ENCODE measurements around the gene FBXW5.

Gene FBXW5

GRCh38 chr9:136942881-136943230, 1.7 kb downstream of the FBXW5 start:
- Histone ChIP-seq H3K4me2 (ENCODE audit: low read depth, low read length, poor library complexity, severe bottlenecking) (peak overlapping the region; percentile 94), H3K27me3 (ENCODE audit: insufficient read depth, low read length, poor library complexity, severe bottlenecking) (no peaks in the 10 kb centered on the region), H4K20me1 (ENCODE audit: insufficient read depth, low read length, poor library complexity, severe bottlenecking) (peaks cover 29% of the 10 kb centered on the region), H3K9ac (ENCODE audit: low read depth, low read length, poor library complexity, severe bottlenecking) (peak overlapping the region; percentile 95), H3K4me3 (ENCODE audit: low read length, poor library complexity, severe bottlenecking) (peak overlapping the region; percentile 98), H3K9me3 (ENCODE audit: insufficient read depth, low read depth, low read length) (no peaks in the 10 kb centered on the region), H3K9me2 (replicated peaks; ENCODE audit: low read depth, low read length) (no peaks in the 10 kb centered on the region), H3F3A (ENCODE audit: low read depth) (no peaks in the 10 kb centered on the region), H3K4me1 (ENCODE audit: insufficient read depth, low read length, poor library complexity, severe bottlenecking) (peaks cover 12% of the 10 kb centered on the region), H2AFZ (ENCODE audit: low read length) (no peak overlapping the region), H3K79me2 (ENCODE audit: insufficient read depth, low read length) (peaks cover 26% of the 10 kb centered on the region), H3K36me3 (ENCODE audit: insufficient read depth, low read length) (peaks cover 24% of the 10 kb centered on the region; the same call in 1 of the 2 replicates)
- TF ChIP-seq EZH2phosphoT487 (IDR thresholded peaks at IDR 0.05; ENCODE audit: borderline replicate concordance) (no peak), CTCF (conservative IDR thresholded peaks at IDR 0.05; ENCODE audit: low read length) (no peak)

- H3F3A ChIP-seq (ENCODE audit: low read depth): no peaks in the 10 kb centered on the region
- TF ChIP-seq EZH2phosphoT487 (IDR thresholded peaks at IDR 0.05; ENCODE audit: borderline replicate concordance) (no peak), CTCF (conservative IDR thresholded peaks at IDR 0.05; ENCODE audit: low read length) (no peak)
- H2AFZ ChIP-seq (ENCODE audit: low read length): no peak overlapping the region
- peaks cover 26% of the 10 kb centered on the region for H3K79me2 ChIP-seq (ENCODE audit: insufficient read depth, low read length)
- no peak overlapping the region for H3K9ac ChIP-seq (ENCODE audit: low read depth, low read length, poor library complexity, severe bottlenecking)
- H3K9me3 ChIP-seq (ENCODE audit: insufficient read depth, low read depth, low read length): no peaks in the 10 kb centered on the region
- H3K36me3 ChIP-seq (ENCODE audit: insufficient read depth, low read length): peaks cover 24% of the 10 kb centered on the region; the same call in 1 of the 2 replicates
- peaks cover 12% of the 10 kb centered on the region for H3K4me1 ChIP-seq (ENCODE audit: insufficient read depth, low read length, poor library complexity, severe bottlenecking)
- H3K4me2 ChIP-seq (ENCODE audit: low read depth, low read length, poor library complexity, severe bottlenecking): peak overlapping the region; percentile 94
- no peaks in the 10 kb centered on the region for H3K9me2 ChIP-seq (replicated peaks; ENCODE audit: low read depth, low read length)
- H4K20me1 ChIP-seq (ENCODE audit: insufficient read depth, low read length, poor library complexity, severe bottlenecking): peaks cover 29% of the 10 kb centered on the region
- no peaks in the 10 kb centered on the region for H3K27me3 ChIP-seq (ENCODE audit: insufficient read depth, low read length, poor library complexity, severe bottlenecking)
- peak overlapping the region; percentile 98 for H3K4me3 ChIP-seq (ENCODE audit: low read length, poor library complexity, severe bottlenecking)
These were observed 2.2 kb downstream of the FBXW5 start for GRCh38 chr9:136942112-136942880.

- no peaks in the 10 kb centered on the region for H3K9me2 ChIP-seq (replicated peaks; ENCODE audit: low read depth, low read length)
- no peaks in the 10 kb centered on the region for H3K27me3 ChIP-seq (ENCODE audit: insufficient read depth, low read length, poor library complexity, severe bottlenecking)
- H4K20me1 ChIP-seq (ENCODE audit: insufficient read depth, low read length, poor library complexity, severe bottlenecking): peaks cover 29% of the 10 kb centered on the region
- peaks cover 26% of the 10 kb centered on the region for H3K79me2 ChIP-seq (ENCODE audit: insufficient read depth, low read length)
- no peaks in the 10 kb centered on the region for H3K9me3 ChIP-seq (ENCODE audit: insufficient read depth, low read depth, low read length)
- H3K4me2 ChIP-seq (ENCODE audit: low read depth, low read length, poor library complexity, severe bottlenecking): no peak overlapping the region
- peaks cover 24% of the 10 kb centered on the region; the same call in 1 of the 2 replicates for H3K36me3 ChIP-seq (ENCODE audit: insufficient read depth, low read length)
- H3K4me1 ChIP-seq (ENCODE audit: insufficient read depth, low read length, poor library complexity, severe bottlenecking): peaks cover 12% of the 10 kb centered on the region
- H3K9ac ChIP-seq (ENCODE audit: low read depth, low read length, poor library complexity, severe bottlenecking): no peak overlapping the region
- TF ChIP-seq CTCF (conservative IDR thresholded peaks at IDR 0.05; ENCODE audit: low read length): no peak
- no peak for TF ChIP-seq EZH2phosphoT487 (IDR thresholded peaks at IDR 0.05; ENCODE audit: borderline replicate concordance)
- no peak overlapping the region for H2AFZ ChIP-seq (ENCODE audit: low read length)
- no peaks in the 10 kb centered on the region for H3F3A ChIP-seq (ENCODE audit: low read depth)
- no peak overlapping the region for H3K4me3 ChIP-seq (ENCODE audit: low read length, poor library complexity, severe bottlenecking)
These were observed 3.1 kb downstream of the FBXW5 start for GRCh38 chr9:136941231-136942111.
